GM23248 (cell line): ENCODE measurements around the gene VPREB1.

Experiments used
- EZH2 ChIP-seq: fragments of 200-600 bp; sonication (generic); IDR thresholded peaks from 2 replicates; pipeline ENCODE4 v1.6.1; 2018; ENCODE audit warnings: antibody characterized with exemption, mild to moderate bottlenecking; ENCODE audit not compliant: insufficient read depth, poor library complexity, severe bottlenecking
- EZH2phosphoT487 ChIP-seq: fragments of 200-600 bp; sonication (generic); IDR thresholded peaks from 2 replicates; pipeline ENCODE4 v1.6.1; 2018; ENCODE audit warnings: antibody characterized with exemption, moderate library complexity, mild to moderate bottlenecking, low read depth; ENCODE audit not compliant: insufficient read depth

DNA sequence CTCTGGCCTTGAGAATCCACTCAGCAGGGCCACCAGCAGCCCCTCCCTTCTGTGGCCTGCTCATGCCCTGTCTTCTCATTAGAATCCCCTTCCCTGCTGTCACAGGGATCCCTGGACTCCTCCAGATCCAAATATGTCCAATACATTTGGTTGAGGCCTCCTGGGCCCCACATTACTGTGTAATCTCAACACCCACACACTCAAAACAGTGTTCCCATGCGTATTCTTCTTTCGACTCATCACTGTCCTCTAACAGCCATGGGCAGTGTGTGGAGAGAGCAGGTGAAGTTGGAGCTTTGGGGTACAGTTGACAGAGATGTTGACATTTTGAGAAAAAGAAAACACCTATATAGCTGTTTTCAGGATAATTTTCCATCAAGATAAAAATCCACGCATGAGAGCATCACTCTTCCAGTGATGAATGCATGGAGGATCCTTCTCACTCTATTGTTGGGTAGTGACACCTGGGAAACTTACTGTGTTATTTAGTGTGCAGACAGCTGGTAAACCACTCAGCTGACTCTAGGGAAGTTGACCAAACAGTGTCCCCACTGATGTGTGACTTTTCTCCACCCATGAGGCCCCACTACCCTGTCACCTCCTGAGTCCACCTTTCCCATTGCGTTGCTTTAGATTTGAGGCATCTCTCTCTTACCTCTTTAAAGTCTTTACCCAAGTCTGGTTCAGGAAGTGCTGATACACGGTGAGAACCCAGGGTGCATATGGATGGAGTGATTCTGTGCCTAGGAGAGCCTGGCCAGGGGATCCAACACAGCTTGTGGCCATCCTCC, 28.7 kb upstream of the VPREB1 start:
- no peak for TF ChIP-seq EZH2phosphoT487
- no peak for TF ChIP-seq EZH2
